GM19193 (cell line): ENCODE data around the gene TELO2.

Experiments used
- POLR2A ChIP-seq: IDR thresholded peaks from 4 replicates; pipeline ENCODE4 v1.6.1; 2011; ENCODE audit not compliant: insufficient read depth, insufficient read length; ENCODE audit errors: extremely low read depth

TELO2 gene

DNA sequence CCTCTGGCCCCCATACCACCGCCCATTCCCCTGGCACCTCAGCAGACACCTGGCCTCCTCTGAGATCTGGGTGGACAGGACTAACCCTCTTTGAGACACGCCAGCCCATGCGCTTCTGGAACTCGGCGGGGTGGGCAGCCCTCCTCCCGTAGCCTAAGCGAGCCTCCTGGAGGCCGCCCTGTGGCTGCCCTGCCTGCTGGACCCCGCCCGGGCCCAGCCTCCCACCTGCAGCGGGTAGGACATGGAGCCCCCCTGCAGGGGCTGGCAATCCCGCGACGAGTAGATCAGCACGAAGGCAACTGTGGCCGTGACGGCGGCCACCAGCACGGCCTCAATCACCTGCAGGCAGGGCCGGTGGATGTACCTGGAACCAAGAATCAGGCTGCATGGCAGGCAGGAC lies 40.6 kb upstream of the TELO2 start:
- no peak for TF ChIP-seq POLR2A

DNA sequence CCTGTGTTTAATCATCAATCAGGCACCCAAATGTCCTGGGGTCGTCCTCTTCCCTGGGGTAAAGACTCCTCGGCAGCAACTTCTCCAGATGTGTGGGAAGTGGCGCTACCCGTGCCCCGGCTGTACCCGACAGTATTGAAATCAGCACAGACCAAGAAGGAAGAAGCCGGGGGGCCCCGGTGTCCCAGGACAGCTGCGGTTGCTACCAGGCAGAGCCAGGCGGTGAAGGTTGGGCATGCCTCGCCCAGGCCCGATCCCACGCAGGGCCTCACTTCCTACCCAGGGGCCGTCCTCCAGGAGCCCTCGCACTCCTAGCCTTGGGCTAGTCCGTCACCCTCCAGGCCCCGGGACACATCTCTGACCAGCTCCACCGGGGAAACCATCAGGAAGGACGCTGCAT lies 39.8 kb upstream of the TELO2 start:
- TF ChIP-seq POLR2A = no peak

DNA sequence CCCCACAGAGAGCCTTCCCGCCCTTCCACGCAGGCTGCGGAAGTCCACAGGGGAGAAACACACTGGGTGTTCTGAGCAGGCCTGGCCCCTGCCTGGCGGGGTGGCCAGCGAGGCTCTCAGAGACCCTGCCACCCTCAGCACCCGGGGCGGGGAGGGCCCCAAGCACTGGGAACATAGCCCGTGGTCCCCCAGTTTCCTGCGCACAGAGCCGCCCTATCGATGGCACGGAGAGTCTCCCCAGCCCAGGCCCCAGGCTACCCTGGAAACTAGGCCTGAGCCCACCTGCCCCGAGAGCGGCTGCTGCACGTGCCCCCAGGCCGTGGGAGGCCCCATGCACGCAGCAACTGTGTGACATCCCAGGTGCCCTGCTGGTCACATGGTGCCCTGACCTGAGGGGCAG lies 38.6 kb upstream of the TELO2 start:
- TF ChIP-seq POLR2A = no peak

GRCh38 chr16:1455190-1456171 lies 37.7 kb upstream of the TELO2 start:
- no peak for TF ChIP-seq POLR2A

- no peak for TF ChIP-seq POLR2A
Measured at GRCh38 chr16:1456951-1457350, 36.2 kb upstream of the TELO2 start.

- TF ChIP-seq POLR2A = no peak
Measured at GRCh38 chr16:1457489-1458245, 35.5 kb upstream of the TELO2 start.

- no peak for TF ChIP-seq POLR2A
Measured at GRCh38 chr16:1458336-1458976, 34.7 kb upstream of the TELO2 start.

DNA sequence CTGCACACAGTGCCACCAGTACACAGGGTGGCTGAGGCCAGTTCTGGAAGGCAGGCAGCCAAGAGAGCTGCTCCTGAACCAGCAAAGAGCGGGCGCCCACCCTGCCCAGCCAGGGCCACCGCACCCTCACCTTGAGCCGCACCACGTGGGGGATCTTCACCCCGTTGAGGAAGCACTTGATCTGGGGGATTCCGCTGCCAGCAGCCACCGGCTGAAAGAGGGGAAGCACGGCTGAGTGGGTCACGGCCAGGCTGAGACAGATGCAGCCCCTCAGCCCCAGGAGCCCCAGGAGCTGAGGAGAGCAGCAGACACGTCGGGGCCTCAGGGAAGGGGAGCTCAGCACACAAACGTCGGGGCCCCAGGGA lies 34.2 kb upstream of the TELO2 start:
- TF ChIP-seq POLR2A = no peak

- TF ChIP-seq POLR2A = no peak
Measured at GRCh38 chr16:1459967-1460366, 33.2 kb upstream of the TELO2 start.

- TF ChIP-seq POLR2A = no peak
Measured at GRCh38 chr16:1460602-1461138, 32.5 kb upstream of the TELO2 start.

DNA sequence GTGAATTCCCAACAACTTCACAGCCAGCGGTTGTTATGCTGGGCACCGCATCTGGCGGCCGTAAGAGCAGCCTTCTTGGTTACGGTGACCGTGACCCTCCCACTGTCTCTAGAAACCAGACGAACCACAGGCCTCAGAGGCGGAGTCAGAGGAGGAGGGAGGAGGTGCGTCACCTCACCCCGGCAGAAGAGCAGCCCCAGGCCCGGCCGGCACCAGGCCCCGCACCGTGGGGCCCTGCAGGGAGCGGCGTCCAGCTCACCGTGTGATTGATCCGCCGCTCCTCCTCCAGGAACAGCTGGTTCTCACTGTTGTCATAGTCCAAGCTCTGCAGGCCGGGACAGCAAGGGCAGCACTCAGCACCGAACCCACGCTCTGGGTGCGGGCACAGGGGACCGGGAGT lies 32.0 kb upstream of the TELO2 start:
- TF ChIP-seq POLR2A = no peak

GRCh38 chr16:1464196-1464893 lies 28.8 kb upstream of the TELO2 start:
- TF ChIP-seq POLR2A = no peak

DNA sequence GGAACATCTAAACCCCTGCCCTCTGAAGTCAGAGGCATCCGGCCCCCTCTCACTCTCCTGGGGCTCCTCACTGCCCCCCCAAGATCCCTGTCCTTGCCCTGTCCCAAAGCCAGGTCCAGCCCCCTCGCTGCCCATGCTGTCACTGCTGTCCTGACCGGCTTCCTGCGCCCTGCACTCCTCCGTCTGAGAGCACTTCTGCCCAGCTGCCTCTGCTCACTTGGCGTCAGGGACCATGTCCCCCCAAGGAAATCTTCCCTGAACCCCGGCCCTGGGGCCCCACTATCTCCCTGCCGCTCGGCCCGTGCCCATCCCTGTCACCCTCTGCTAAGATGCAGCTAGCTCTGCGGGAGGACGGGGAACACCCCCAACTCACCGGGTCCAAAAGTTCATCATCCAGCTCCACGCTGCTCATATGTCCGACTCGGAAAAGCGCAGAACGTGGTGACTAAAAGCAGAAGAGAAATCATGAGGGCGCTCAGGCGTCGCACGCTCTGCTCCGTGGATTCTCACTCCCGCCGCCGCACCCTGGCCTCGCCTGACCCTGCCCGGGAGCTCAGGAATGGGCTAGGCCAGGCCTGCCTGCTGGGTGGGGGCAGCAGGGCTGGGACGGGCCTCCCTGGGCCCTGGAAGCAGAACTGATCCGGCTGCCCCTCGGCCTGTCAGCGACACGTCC lies 28.1 kb upstream of the TELO2 start:
- TF ChIP-seq POLR2A = no peak

DNA sequence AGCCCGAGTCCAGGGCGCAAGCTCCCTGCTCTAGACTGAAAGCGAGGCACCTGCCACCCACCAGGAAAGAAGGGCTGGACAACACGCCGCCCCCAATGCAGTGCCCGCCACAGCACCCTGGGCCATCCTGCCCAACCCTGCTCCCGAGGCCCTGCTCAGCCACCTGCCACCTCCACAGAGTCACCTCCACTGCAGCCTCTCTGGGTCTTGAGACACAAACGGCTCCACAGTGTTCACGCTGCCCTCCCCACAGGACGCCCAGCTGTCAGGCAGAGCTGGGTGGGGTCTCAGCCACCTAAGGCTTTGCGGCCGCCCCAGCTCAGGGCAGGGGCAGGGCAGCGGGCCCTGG lies 27.6 kb upstream of the TELO2 start:
- no peak for TF ChIP-seq POLR2A
